Neural cell (in vitro differentiated cells): Measurements from ENCODE around the gene CTRL. TPM values are rescaled to one million over a fixed set of nuclear protein-coding genes. Genes with fewer than 3 reads are reported as not detected.

Source experiments
- H2AFZ ChIP-seq: fragments of 200-600, 300-800 bp; sonication (generic), shearing (Covaris generic); 2 replicates; pipeline ENCODE4 v1.6.0; 2014; ENCODE audit warnings: low read depth, mild to moderate bottlenecking, antibody characterized with exemption, low read length, moderate library complexity
- H3F3A ChIP-seq: fragments of 200-600 bp; shearing (Covaris generic); 2 replicates; pipeline ENCODE4 v1.6.1; 2016; ENCODE audit warnings: mild to moderate bottlenecking, moderate library complexity, mixed read lengths, antibody characterized with exemption, low read length; ENCODE audit not compliant: insufficient read depth, poor library complexity, severe bottlenecking
- H3K27ac ChIP-seq: fragments of 200-600, 300-800 bp; sonication (generic), shearing (Covaris generic); 2 replicates; pipeline ENCODE4 v1.5.1; 2014; ENCODE audit warnings: mild to moderate bottlenecking, low read length, moderate library complexity
- H3K27me3 ChIP-seq: fragments of 300-800, 200-600 bp; sonication (generic), shearing (Covaris generic); 2 replicates; pipeline ENCODE4 v1.6.0; 2014; ENCODE audit warnings: mild to moderate bottlenecking, low read depth, low read length, moderate library complexity; ENCODE audit not compliant: insufficient read depth
- H3K36me3 ChIP-seq: fragments of 300-800, 200-600 bp; sonication (generic), shearing (Covaris generic); 2 replicates; pipeline ENCODE4 v1.5.1; 2014; ENCODE audit warnings: mild to moderate bottlenecking, antibody characterized with exemption, low read length, moderate library complexity; ENCODE audit not compliant: insufficient read depth
- H3K4me2 ChIP-seq: fragments of 300-800, 200-600 bp; sonication (generic), shearing (Covaris generic); 2 replicates; pipeline ENCODE4 v1.6.0; 2014; ENCODE audit warnings: mild to moderate bottlenecking, low read length
- H3K4me3 ChIP-seq: fragments of 300-800, 200-600 bp; sonication (generic), shearing (Covaris generic); 2 replicates; pipeline ENCODE4 v1.5.1; 2014; ENCODE audit warnings: mild to moderate bottlenecking, low read length, moderate library complexity
- H3K79me2 ChIP-seq: fragments of 200-600 bp; shearing (Covaris generic); replicated peaks from 2 replicates; pipeline ENCODE4 v1.6.0; 2014; ENCODE audit warnings: mild to moderate bottlenecking, low read length, moderate library complexity; ENCODE audit not compliant: insufficient read depth
- H3K9ac ChIP-seq: fragments of 300-800, 200-600 bp; sonication (generic), shearing (Covaris generic); 2 replicates; pipeline ENCODE4 v1.6.1; 2016; ENCODE audit warnings: mild to moderate bottlenecking, low read length, mixed read lengths
- H3K9me2 ChIP-seq: fragments of 200-600 bp; shearing (Covaris generic); 2 replicates; pipeline ENCODE4 v1.6.1; 2016; ENCODE audit warnings: mild to moderate bottlenecking, low read length, mixed read lengths; ENCODE audit not compliant: insufficient read depth
- H3K9me3 ChIP-seq: fragments of 200-600, 300-800 bp; sonication (generic), shearing (Covaris generic); 2 replicates; pipeline ENCODE4 v1.6.1; 2016; ENCODE audit warnings: mild to moderate bottlenecking, mixed run types, low read length, moderate library complexity, mixed read lengths
- H4K20me1 ChIP-seq: fragments of 200-600 bp; shearing (Covaris generic); 2 replicates; pipeline ENCODE4 v1.6.1; 2016; ENCODE audit warnings: mild to moderate bottlenecking, mixed run types; ENCODE audit not compliant: insufficient read depth
- MXI1 ChIP-seq: fragments of 450-650 bp; conservative IDR thresholded peaks from 2 replicates; pipeline ENCODE4 v1.6.1; 2014; ENCODE audit warnings: antibody characterized with exemption, mild to moderate bottlenecking; ENCODE audit not compliant: poor library complexity, severe bottlenecking
- REST ChIP-seq: IDR thresholded peaks from 2 replicates; pipeline ENCODE4 v1.6.1; 2012; ENCODE audit warnings: borderline replicate concordance
- SMC3 ChIP-seq: fragments of 450-650 bp; conservative IDR thresholded peaks from 2 replicates; pipeline ENCODE4 v1.6.1; 2014; ENCODE audit warnings: antibody characterized with exemption, mild to moderate bottlenecking, moderate library complexity; ENCODE audit not compliant: poor library complexity
- TAF1 ChIP-seq: IDR thresholded peaks from 2 replicates; pipeline ENCODE4 v1.6.1; 2012; ENCODE audit warnings: low read depth
- polyA plus RNA-seq: library from polyadenylated mRNA; depleted of rRNA; stranded (reverse); fragments of >200 nt; gene quantifications from 2 replicates; pipeline ENCODE4 v1.2.3, GENCODE V29; 2014

CTRL gene
- polyA plus RNA-seq, 1 donor from 2014 or later, result 3.8 TPM

DNA sequence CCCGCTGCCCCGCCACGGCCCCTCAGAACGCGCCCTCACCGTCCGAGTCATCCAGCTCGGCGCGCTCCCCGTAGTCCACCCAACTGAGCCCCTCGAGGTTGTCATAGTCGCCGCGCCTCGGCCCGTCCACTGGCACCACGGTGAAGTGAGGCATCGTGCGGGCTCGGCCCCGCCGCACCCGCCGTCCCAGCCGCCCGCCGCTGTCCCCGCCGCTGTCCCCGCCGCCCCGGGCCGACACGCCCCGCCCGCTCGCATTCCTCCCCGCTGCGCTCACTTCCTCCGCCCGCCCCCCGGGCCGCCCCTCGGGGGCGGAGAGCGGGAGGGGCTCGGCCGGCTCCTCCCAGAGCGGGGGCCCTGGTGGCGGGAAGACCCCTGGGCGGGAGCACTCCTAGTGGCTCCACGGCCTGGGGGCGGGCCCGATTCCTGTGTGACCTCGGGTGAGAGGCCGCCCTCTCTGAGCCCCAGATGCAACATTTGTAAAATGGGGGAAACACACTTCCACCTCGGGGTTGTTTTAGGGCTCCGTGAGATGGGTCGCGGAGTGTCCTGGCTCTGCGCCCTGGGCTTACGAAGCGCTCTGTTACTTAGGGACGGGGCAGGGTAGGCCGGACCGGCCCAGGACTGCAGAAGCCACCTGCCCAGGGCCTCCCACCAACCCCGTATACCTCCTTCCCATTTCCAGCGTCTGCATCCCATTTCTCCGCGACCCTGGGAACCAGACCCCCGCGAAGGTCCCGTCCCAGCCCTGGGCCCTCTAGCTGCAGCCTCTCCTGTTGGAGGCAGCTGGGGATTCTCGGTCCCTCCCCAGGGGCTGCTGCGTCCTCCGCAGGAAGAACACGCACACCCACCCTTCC is 37.0 kb upstream of the CTRL start, which contains the start of gene SLC12A4:
SLC12A4 (minus strand) TSS at position 238 of the 854 bp plus-strand sequence; CDS start at position 154, 84 bp downstream.
- no peak within 1 kb of the TSS for H3K27ac ChIP-seq
- no peaks in the 10 kb centered on the region for H4K20me1 ChIP-seq
- no peak within 1 kb of the TSS for H3K4me3 ChIP-seq
- no peaks in the 10 kb centered on the region for H3K36me3 ChIP-seq
- no peak within 1 kb of the TSS for H3K4me2 ChIP-seq
- H3K27me3 ChIP-seq, result peaks cover 29% of the 10 kb centered on the region
- TF ChIP-seq REST (no peak), TAF1 (no peak), MXI1 (no peak), SMC3 (no peak)
- H3K79me2 ChIP-seq, result no peaks in the 10 kb centered on the region
- H2AFZ ChIP-seq, result no peak within 1 kb of the TSS
- no peak within 1 kb of the TSS for H3K9ac ChIP-seq
- H3K9me3 ChIP-seq, result no peaks in the 10 kb centered on the region
- H3K9me2 ChIP-seq, result no peaks in the 10 kb centered on the region
- no peaks in the 10 kb centered on the region for H3F3A ChIP-seq

DNA sequence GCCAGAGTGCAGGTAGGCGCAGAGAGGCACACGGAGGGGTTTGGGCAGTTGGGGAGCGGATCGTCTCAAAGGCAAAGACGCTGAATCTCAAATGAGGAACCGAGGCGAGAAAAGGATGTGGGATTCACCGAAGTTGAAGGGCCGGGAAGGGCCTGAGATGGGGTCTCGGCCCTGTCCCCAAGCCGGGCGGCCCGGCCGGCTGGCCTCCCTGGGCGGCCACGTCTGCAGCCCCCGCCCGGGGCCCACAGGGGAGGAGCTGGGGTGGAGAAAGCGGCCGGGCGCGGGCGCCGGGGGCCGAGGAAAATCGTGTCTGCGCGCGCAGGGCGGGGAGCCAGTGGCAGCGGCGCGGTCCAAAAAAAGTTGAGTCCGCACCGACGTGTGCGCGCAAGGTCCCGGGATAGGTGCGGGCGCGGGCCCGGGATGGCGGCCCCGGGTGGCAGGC is 36.3 kb upstream of the CTRL start:
- Histone ChIP-seq H3K27ac (no peak overlapping the region), H3K4me2 (no peak overlapping the region), H3K79me2 (no peaks in the 10 kb centered on the region), H3K9me3 (no peaks in the 10 kb centered on the region), H3F3A (no peaks in the 10 kb centered on the region), H2AFZ (no peak overlapping the region), H3K9me2 (no peaks in the 10 kb centered on the region), H3K9ac (no peak overlapping the region), H3K27me3 (peaks cover 29% of the 10 kb centered on the region), H3K36me3 (no peaks in the 10 kb centered on the region), H4K20me1 (no peaks in the 10 kb centered on the region), H3K4me3 (no peak overlapping the region)
- no peak for TF ChIP-seq REST
